ENCODE measurements around the gene PANK4.

PANK4 gene

DNA sequence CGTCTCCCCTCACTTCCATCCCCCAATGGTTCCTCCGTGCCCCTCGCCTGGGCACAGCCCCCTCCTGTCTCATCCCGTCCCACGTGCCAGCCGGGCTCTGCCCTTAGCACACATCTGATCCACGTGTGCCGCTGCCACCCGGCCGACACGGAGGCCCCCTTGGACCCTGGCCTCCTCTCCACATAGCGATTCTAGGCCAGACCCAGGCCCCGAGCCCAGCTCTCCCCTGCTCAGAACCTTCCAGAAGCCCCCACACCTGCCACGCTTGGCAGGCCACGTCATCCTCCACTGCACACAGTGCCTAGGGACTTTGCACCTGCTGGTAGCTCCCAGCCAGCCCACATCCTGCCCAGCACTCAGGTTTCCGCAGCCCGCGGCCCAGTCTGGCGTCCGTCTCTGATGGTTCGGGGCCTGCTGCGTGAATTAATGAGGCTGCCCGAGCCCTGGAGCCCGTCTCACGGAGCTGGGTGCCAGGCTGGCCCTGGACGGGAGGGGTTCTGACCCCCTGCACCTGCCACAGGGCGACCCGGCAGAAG, 30.2 kb downstream of the PANK4 start:
- ATAC-seq (peak; percentile 64), DNase-seq (ENCODE audit: low spot score in 2 of 2) (no peak)
- Mint-ChIP-seq H3K36me3 (no peaks in the 10 kb centered on the region), H3K4me1 (peaks cover 50% of the 10 kb centered on the region), H3K9me3 (no peaks in the 10 kb centered on the region), H3K27ac (peak overlapping the region; percentile 91), H3K4me3 (no peak overlapping the region)

DNA sequence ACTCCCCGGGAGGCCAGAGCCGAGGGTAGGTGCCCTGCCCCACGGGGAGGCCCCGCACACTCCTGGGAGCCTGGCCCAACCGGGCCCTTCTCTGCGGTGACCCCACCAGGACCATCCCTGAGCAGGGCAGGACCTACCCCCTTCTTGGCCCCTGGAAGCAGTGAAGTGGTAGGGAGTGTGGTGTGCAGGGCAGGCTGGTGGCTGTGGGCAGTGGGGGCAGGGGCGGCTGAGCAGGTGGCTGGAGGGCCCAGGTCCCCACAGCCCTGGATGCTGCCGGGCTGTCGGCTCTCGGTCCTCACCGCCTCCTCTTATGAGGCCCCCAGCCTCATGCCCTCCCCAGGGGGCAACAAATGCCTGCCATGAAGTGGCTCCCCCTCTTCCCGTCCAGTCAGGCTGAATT, 30.9 kb downstream of the PANK4 start:
- DNase-seq (ENCODE audit: low spot score in 2 of 2) = no peak
- Mint-ChIP-seq H3K4me3 (no peak overlapping the region), H3K27ac (peak overlapping the region; percentile 91), H3K4me1 (peaks cover 44% of the 10 kb centered on the region), H3K9me3 (no peaks in the 10 kb centered on the region), H3K36me3 (no peaks in the 10 kb centered on the region)
- no peak for ATAC-seq

DNA sequence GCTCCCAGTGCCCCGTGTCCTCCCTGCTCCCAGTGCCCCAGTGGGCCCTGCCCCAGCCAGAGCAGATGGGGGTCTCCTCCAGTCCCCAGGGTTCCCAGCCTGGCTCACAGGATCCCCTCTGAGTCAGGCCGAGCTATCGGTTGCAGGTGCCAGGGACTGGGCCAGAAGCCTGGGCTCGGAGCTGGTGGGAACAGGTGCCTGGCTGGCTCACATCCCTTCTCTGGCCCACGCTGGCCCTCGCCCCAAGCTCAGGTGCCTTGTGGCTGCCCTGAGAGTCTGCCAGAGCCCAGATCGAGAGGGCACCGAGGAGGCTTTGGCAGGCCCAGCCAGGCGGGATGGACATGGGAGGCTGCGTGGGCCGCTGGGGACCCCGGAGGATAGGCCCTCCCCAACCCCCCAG, 31.4 kb downstream of the PANK4 start:
- no peak overlapping the region for H3K4me3 Mint-ChIP-seq
- H3K4me1 Mint-ChIP-seq = peaks cover 39% of the 10 kb centered on the region
- no peak for DNase-seq (ENCODE audit: low spot score in 2 of 2)
- no peak overlapping the region for H3K27ac Mint-ChIP-seq
- no peaks in the 10 kb centered on the region for H3K9me3 Mint-ChIP-seq
- H3K36me3 Mint-ChIP-seq = no peaks in the 10 kb centered on the region
- ATAC-seq = no peak

DNA sequence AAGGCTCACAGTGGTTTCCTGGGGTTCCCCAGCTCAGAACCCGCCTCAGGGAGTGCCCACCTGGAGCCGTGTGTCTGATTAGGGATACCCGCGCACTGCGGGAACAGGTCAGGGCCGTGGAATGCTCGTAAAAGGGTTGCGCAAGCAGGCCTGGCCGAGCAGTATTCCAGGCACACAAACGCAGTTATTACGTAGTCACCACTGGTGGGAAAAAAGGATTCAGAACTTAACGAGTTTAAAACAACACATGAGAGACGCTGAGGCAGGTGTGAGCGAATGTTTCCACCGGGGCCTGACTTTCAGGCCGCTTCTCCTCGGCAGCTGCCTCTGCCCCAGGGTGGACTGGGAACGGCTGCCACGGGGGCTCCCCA, 32.1 kb downstream of the PANK4 start:
- H3K27ac Mint-ChIP-seq = peak overlapping the region; percentile 86
- H3K4me1 Mint-ChIP-seq = peaks cover 34% of the 10 kb centered on the region

DNA sequence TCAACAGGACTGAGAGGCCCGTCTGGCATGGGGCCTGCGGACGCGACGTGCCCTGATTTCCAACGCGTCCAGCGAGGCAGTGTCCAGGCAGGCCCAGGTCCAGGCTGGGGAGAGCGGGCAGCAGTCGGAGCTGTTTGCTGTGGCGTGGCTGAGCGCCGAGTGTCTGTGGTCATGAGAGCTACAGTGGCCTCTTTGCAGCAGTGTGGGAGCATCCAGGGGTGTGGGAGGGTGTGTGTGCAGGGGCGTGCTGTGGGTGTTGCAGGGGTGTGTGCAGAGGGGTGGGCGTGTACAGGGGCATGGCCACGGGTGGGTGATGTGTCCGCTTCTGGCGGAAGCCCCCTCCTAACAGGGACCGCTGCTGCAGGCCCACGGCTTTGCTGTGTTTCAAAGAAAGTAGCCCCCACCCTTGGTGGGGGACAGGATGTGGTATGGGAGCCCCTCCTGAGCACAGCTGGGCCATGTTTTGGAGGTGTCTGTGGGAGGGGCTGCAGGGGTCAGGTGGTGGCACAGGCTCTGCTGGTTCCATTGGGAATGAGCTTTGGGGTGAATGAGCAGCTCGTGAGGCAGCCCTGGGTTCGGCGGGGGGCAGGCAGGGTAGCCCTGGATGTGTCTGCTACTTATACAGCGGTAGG, 32.6 kb downstream of the PANK4 start:
- Mint-ChIP-seq H3K4me3 (no peak overlapping the region), H3K36me3 (no peaks in the 10 kb centered on the region), H3K4me1 (peaks cover 34% of the 10 kb centered on the region), H3K27ac (peak overlapping the region; percentile 86), H3K9me3 (peaks cover 2% of the 10 kb centered on the region)
- DNase-seq (ENCODE audit: low spot score in 2 of 2) (no peak), ATAC-seq (no peak)

More for the DNA sequence above, 32.1 kb downstream of the PANK4 start:
- Mint-ChIP-seq H3K9me3 (no peaks in the 10 kb centered on the region), H3K4me3 (no peak overlapping the region), H3K36me3 (no peaks in the 10 kb centered on the region)
- ATAC-seq (no peak), DNase-seq (ENCODE audit: low spot score in 2 of 2) (no peak)

DNA sequence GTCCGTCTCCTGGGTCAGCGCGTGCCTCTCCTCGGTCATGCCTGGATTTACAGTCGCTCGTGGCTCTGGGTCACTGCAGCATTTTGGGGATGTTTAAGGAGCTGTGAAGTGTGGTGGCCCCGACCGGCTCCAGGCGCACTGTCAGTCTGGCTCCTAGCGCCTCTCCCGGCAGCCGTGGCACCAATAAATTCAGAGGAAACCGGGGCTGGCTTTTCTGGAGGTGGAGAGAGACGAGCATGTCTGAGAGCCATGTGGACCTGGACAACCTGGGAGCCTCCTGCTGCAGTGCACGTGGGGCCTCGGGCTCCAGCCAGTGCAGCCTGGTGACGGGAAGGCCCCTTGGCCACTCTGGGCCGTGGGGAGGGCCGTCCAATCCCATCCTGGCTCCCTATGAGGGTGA, 33.2 kb downstream of the PANK4 start:
- H3K9me3 Mint-ChIP-seq = peaks cover 5% of the 10 kb centered on the region
- no peak for DNase-seq (ENCODE audit: low spot score in 2 of 2)
- H3K4me1 Mint-ChIP-seq = peaks cover 34% of the 10 kb centered on the region
- H3K27ac Mint-ChIP-seq = peak overlapping the region; percentile 86
- ATAC-seq = no peak
- H3K36me3 Mint-ChIP-seq = no peaks in the 10 kb centered on the region
- H3K4me3 Mint-ChIP-seq = no peak overlapping the region

DNA sequence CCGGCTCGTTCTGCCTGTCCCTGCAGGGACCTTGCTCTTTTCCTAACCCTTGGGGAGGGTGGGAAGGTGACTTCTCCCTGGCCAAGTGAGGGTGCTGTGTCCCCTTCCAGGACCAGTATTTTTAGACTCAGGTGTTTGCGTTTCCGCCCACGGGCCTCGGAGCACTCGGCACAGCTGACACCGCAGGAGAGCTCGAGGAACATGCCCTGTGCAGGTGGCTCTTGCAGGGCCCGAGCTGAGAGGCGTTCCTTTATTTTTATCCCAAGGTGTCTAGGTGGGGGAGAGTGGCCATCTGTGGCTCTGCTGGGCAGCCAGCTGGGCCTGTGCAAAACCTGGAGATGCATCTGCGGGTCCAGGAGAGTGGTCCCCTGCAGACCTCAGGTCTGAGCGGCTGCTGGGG, 34.3 kb downstream of the PANK4 start:
- Mint-ChIP-seq H3K9me3 (peaks cover 8% of the 10 kb centered on the region), H3K4me1 (peaks cover 33% of the 10 kb centered on the region), H3K27ac (no peak overlapping the region), H3K36me3 (no peaks in the 10 kb centered on the region), H3K4me3 (no peak overlapping the region)
- ATAC-seq (no peak), DNase-seq (ENCODE audit: low spot score in 2 of 2) (no peak)

DNA sequence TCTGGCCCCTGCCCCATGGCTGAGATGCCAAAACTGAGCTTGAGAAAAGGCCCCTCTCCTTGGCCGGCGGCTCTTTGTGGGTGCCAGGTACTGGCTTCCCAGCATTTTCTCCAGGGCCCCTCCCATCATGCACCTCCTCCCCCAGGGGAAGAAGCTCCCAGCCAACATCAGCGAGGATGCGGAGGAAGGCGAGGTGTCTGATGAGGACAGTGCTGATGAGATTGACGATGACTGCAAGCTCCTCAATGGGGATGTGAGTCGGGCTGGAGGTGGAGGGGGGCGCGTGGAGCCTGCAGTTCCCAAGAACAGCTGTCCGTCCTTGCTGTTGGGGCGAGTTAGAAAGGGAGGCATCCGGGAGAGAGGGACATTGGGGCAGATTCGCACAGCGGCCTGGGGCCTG, 36.8 kb downstream of the PANK4 start:
- DNase-seq (ENCODE audit: low spot score in 2 of 2) (no peak), ATAC-seq (no peak)
- Mint-ChIP-seq H3K4me3 (no peak overlapping the region), H3K27ac (no peak overlapping the region), H3K9me3 (peaks cover 8% of the 10 kb centered on the region), H3K4me1 (peaks cover 23% of the 10 kb centered on the region), H3K36me3 (no peaks in the 10 kb centered on the region)

DNA sequence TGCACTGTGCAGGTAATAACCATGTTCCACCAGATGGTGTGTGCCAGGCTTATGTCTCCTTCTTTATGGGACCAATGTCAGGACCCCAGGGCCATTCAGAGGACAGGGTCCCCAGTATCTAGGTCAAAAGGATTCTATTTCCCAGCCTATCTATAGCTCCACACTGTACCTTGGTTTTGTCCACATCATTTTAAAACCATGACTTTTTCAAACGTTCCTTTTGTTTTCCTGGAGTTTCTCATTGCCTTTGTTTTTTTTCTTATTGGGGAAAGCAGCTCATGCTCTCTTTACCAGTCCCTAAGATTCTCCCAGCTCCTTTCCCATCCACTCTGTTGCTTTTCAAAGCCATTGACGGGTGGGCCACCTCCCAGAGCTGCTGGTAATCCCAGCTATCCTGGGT, 37.7 kb downstream of the PANK4 start:
- peaks cover 8% of the 10 kb centered on the region for H3K9me3 Mint-ChIP-seq
- peaks cover 22% of the 10 kb centered on the region for H3K4me1 Mint-ChIP-seq
- no peak for DNase-seq (ENCODE audit: low spot score in 2 of 2)
- no peaks in the 10 kb centered on the region for H3K36me3 Mint-ChIP-seq
- no peak overlapping the region for H3K27ac Mint-ChIP-seq
- ATAC-seq = no peak
- H3K4me3 Mint-ChIP-seq = no peak overlapping the region

DNA sequence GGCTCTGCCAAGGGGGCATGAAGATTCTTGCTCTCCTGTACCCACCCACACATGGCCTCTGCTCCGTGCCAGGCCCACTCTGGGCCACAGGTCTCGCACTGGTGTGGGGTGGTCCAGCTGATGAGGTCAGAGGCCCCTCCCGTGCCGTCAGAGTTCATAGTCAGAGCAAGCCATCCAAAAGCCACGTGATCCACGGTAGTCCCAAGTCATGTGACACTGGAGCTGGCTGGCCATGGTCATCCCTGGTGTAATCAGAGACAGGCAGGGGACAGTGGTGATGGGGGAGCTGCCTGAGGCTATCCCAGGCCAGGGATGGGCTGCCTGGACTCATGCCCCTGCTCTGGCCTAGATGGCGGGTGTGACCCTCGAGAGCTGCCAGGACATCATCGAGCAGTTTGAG, 39.8 kb downstream of the PANK4 start:
- H3K9me3 Mint-ChIP-seq = peaks cover 8% of the 10 kb centered on the region
- H3K4me1 Mint-ChIP-seq = peaks cover 13% of the 10 kb centered on the region
- H3K36me3 Mint-ChIP-seq = no peaks in the 10 kb centered on the region
- DNase-seq (ENCODE audit: low spot score in 2 of 2) = no peak
- H3K4me3 Mint-ChIP-seq = no peak overlapping the region
- ATAC-seq = no peak
- H3K27ac Mint-ChIP-seq = no peak overlapping the region

DNA sequence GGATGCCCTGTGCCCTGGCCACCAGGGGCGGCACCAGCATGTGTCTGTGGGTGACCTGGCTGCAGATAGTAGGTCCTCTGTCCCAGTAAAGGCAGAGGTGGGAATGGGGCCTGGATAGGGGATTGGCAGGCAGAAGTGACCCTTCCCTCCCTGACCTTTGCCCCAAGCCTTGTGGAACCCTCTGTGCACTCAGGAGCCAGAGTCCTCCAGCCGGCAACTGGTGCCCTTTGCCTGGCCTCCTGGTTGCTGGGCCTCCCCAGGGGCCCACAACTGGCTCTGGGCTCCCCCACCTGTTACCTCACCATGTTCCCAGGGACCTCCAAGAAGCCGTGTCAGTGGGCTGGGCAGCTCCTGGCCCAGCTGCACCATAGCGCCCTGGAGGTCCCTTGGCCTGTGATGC, 40.4 kb downstream of the PANK4 start:
- H3K27ac Mint-ChIP-seq = no peak overlapping the region
- no peaks in the 10 kb centered on the region for H3K36me3 Mint-ChIP-seq
- no peak for DNase-seq (ENCODE audit: low spot score in 2 of 2)

DNA sequence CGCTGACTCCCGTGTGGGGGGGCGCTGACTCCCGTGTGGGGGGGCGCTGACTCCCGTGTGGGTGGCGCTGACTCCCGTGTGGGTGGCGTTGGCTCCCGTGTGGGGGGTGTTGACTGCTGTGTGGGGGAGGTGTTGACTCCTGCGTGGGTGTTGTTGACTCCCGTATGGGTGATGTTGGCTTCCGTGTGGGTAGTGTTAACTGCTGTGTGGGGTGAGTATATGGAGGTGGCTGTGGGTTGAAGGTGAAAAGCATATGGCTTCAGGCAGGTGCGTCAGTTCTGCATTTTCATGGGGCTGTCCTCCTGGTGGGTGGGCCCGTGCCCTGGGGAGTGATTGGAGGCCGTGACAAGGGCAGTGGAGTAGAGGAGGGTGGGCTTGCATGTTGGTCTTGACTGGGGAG, 42.4 kb downstream of the PANK4 start:
- ATAC-seq (no peak), DNase-seq (ENCODE audit: low spot score in 2 of 2) (no peak)
- no peaks in the 10 kb centered on the region for H3K36me3 Mint-ChIP-seq
- H3K4me1 Mint-ChIP-seq = peaks cover 13% of the 10 kb centered on the region
- peaks cover 8% of the 10 kb centered on the region for H3K9me3 Mint-ChIP-seq
- peak overlapping the region; percentile 36 for H3K27ac Mint-ChIP-seq
- no peak overlapping the region for H3K4me3 Mint-ChIP-seq

More for the DNA sequence above, 40.4 kb downstream of the PANK4 start:
- peaks cover 8% of the 10 kb centered on the region for H3K9me3 Mint-ChIP-seq
- H3K4me3 Mint-ChIP-seq = no peak overlapping the region
- H3K4me1 Mint-ChIP-seq = peaks cover 13% of the 10 kb centered on the region
- ATAC-seq = no peak

DNA sequence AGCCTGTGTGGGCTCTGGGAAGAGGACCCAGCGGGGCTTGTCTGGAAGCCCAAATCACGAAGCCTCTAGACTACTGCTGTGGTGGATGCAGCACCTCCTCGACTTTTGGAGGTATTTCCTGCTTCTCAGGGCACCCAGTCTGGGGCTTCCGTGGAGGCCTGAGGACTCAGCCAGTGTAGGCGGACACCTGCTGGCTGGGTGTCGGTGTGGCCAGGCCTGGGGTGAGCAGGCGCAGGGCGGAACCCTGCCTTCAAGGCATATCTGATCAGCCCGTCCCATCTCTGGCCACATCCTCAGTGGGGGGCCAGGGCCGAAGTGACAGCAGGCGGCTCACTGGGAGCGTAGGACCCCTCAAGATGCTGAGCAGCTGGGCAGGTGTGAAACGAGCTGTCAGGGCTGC, 43.4 kb downstream of the PANK4 start:
- H3K4me3 Mint-ChIP-seq = no peak overlapping the region
- H3K4me1 Mint-ChIP-seq = peaks cover 13% of the 10 kb centered on the region
- no peaks in the 10 kb centered on the region for H3K36me3 Mint-ChIP-seq
- no peak for DNase-seq (ENCODE audit: low spot score in 2 of 2)
- H3K27ac Mint-ChIP-seq = no peak overlapping the region
- no peak for ATAC-seq
- peaks cover 2% of the 10 kb centered on the region for H3K9me3 Mint-ChIP-seq

DNA sequence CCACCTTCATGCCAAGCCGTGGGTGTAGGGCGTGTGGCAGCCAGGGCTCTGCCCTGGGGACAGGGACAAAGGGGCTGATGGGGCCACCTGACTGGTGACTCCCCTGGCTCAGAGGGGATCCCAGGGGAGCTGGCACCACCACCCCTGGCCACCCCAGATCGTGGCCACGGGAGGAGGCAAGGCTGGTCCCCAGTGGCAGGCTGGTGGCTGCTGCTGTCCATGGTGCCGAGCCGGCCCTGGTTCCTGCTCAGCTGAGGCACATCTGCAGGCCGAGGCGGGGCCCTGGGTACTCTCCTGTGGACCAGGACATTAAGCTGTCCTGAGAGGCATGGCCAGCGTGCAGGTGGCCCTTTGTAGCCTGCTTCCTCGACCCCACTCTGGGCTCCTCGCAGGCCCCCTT, 43.8 kb downstream of the PANK4 start:
- Mint-ChIP-seq H3K36me3 (no peaks in the 10 kb centered on the region), H3K4me1 (peaks cover 13% of the 10 kb centered on the region), H3K9me3 (no peaks in the 10 kb centered on the region), H3K4me3 (no peak overlapping the region), H3K27ac (no peak overlapping the region)
- ATAC-seq (peak; percentile 4), DNase-seq (ENCODE audit: low spot score in 2 of 2) (no peak)

DNA sequence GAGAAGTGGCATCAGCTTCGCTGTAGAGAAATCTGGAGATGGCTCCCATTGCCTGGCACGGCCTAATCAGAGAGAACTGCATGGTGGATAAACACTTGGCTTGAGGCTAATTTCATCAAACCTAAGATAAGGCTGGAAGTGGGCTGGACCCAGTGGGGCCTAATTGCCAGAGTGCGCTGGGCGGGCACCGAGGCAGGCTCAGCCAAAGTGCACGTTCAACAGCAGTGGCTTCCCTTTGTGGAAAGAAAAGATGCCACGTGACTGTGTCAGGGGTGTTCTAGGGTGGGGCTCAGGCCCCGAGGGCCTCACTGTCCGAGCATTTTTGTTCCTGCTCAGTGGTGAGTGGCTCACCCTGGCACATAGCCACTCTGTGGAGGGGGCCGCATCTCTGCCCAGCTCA, 44.5 kb downstream of the PANK4 start:
- Mint-ChIP-seq H3K27ac (no peak overlapping the region), H3K4me3 (no peak overlapping the region), H3K36me3 (no peaks in the 10 kb centered on the region), H3K9me3 (no peaks in the 10 kb centered on the region), H3K4me1 (peaks cover 17% of the 10 kb centered on the region)
- no peak for ATAC-seq
- no peak for DNase-seq (ENCODE audit: low spot score in 2 of 2)

DNA sequence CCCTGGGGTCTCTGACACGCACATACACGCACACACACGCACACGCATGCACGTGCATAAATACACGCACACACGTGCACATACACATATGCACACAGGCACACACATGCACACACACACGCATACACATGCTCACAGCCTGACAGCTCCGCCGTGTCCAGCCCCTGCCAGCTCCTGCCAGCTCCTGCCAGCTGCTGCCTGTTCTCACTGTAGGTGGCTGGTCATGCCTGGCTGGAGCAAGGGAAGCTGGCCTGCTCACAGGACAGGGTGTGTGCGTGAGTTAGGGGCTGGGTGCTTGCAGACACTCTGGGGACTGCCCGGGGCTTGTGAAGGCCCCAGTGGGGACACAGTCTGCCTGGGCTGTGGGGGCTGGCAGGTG, 45.4 kb downstream of the PANK4 start:
- Mint-ChIP-seq H3K36me3 (no peaks in the 10 kb centered on the region), H3K4me3 (no peak overlapping the region), H3K9me3 (no peaks in the 10 kb centered on the region), H3K4me1 (peaks cover 17% of the 10 kb centered on the region), H3K27ac (no peak overlapping the region)
- DNase-seq (ENCODE audit: low spot score in 2 of 2) (no peak), ATAC-seq (no peak)

Data from stimulated activated effector memory CD8-positive, alpha-beta T cell treated with anti-CD3 and anti-CD28 coated beads, Interleukin-12 subunit alpha, Interleukin-12 subunit beta, amount 100 ng/mL, for 72 hours (primary cell).